Stimulated activated CD8-positive, alpha-beta memory T cell treated with anti-CD3 and anti-CD28 coated beads, Interleukin-4, amount 100 ng/mL, for 4 hours (primary cell): ENCODE results near the gene KANSL2.

ENCODE experiments used
- DNase-seq, 2 donors: peaks; one replicate each; pipeline ENCODE4 v3.0.0-alpha.2; 2020; ENCODE audit warnings: low read depth in 2 of 2, low spot score in 1 of 2

Gene KANSL2

GRCh38 chr12:48613321-48613720, 68.7 kb downstream of the KANSL2 start:
- no peak for DNase-seq
